COLO829 (cell line): ENCODE measurements around the gene PSAP.
"Not testable (repeated sequence)": the region's sequence is repeated elsewhere in the genome, so short reads cannot be mapped to it uniquely, and the experiment has no call there.

Source experiments
- DNase-seq: peaks from one replicate; pipeline ENCODE4 v3.0.0; 2012; ENCODE audit warnings: low spot score

PSAP gene

GRCh38 chr10:71850743-71851464 lies at the start of gene PSAP:
PSAP (minus strand) TSS chr10:71851251; CDS start chr10:71851221, 30 bp downstream.
- DNase-seq, result peak; percentile 95

- DNase-seq, result no peak
Observed at GRCh38 chr10:71900441-71901180, 49.6 kb upstream of the PSAP start.

- no peak for DNase-seq
Observed at GRCh38 chr10:71899665-71900412, 48.8 kb upstream of the PSAP start.

- not testable (repeated sequence) for DNase-seq
Observed at GRCh38 chr10:71898346-71898745, 47.3 kb upstream of the PSAP start.

GRCh38 chr10:71893920-71894319 lies 42.9 kb upstream of the PSAP start:
- DNase-seq, result no peak

- no peak for DNase-seq
Observed at GRCh38 chr10:71893258-71893815, 42.3 kb upstream of the PSAP start.

GRCh38 chr10:71891437-71891836 lies 40.4 kb upstream of the PSAP start:
- no peak for DNase-seq

GRCh38 chr10:71889388-71889987 lies 38.4 kb upstream of the PSAP start:
- no peak for DNase-seq

GRCh38 chr10:71888623-71889387 lies 37.8 kb upstream of the PSAP start:
- peak; percentile 27 for DNase-seq

GRCh38 chr10:71888248-71888622 lies 37.2 kb upstream of the PSAP start:
- DNase-seq, result no peak

- DNase-seq, result no peak
Observed at GRCh38 chr10:71887743-71888142, 36.7 kb upstream of the PSAP start.

GRCh38 chr10:71882813-71883659 lies 32.0 kb upstream of the PSAP start:
- DNase-seq, result peak; percentile 59

- DNase-seq, result no peak
Observed at GRCh38 chr10:71881647-71882355, 30.8 kb upstream of the PSAP start.

- not testable (repeated sequence) for DNase-seq
Observed at GRCh38 chr10:71881307-71881624, 30.2 kb upstream of the PSAP start.

- no peak for DNase-seq
Observed at GRCh38 chr10:71880425-71881306, 29.6 kb upstream of the PSAP start.

GRCh38 chr10:71878327-71879034 lies 27.4 kb upstream of the PSAP start:
- no peak for DNase-seq

- DNase-seq, result no peak
Observed at GRCh38 chr10:71877821-71878220, 26.8 kb upstream of the PSAP start.

GRCh38 chr10:71874680-71875354 lies 23.8 kb upstream of the PSAP start:
- DNase-seq, result not testable (repeated sequence)
